Measurements from ENCODE around the gene ZSWIM4.
"Not testable (repeated sequence)": the region's sequence is repeated elsewhere in the genome, so short reads cannot be mapped to it uniquely, and the experiment has no call there.

Gene ZSWIM4

GRCh38 chr19:13781547-13781946 is 13.7 kb upstream of the ZSWIM4 start:
- TF ChIP-seq CTCF (conservative IDR thresholded peaks at IDR 0.05) = no peak
- no peak overlapping the region for H3K27ac ChIP-seq

- no peak for TF ChIP-seq CTCF (conservative IDR thresholded peaks at IDR 0.05)
- no peak overlapping the region for H3K27ac ChIP-seq
These were observed 12.7 kb upstream of the ZSWIM4 start for GRCh38 chr19:13782537-13782936.

DNA sequence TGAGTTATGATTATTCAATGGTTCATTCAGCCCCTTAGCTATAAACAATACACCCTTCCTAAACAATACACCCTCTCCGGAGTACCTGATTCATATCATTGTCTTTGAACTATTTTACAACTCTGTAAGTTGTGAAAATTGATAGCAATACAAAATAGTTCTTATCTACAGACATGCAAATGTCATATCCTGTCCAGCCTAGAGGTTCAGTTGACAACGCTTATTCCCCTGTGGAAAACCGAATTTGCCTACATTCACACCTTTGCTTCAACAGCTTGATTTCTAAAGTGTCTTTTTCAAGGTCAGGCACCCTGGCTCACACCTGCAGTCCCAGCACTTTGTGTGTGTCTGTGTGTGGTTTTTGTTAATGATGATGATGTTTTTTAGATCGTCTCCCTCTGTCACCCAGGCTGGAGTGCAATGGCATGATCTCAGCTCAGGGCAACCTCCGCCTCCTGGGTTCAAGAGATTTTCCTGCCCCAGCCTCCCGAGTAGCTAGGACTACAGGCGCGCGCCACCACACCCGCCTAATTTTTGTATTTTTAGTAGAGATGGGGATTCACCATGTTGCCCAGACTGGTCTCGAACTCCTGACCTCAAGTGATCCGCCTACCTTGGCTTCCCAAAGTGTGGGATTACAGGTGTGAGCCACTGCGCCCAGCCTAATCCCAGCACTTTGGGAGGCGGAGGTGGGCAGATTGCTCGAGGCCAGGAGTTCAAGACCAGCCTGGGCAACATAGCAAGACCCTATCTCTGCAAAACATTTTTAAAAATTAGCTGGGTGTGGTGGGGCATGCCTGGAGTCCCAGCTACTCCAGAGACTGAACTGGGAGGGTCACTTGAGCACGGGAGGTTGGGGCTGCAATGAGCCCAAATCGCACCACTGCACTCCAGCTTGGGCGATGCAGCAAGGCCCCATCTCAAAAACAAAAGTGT is 11.4 kb upstream of the ZSWIM4 start:
- TF ChIP-seq CTCF (conservative IDR thresholded peaks at IDR 0.05) = no peak
- H3K27ac ChIP-seq = no peak overlapping the region

DNA sequence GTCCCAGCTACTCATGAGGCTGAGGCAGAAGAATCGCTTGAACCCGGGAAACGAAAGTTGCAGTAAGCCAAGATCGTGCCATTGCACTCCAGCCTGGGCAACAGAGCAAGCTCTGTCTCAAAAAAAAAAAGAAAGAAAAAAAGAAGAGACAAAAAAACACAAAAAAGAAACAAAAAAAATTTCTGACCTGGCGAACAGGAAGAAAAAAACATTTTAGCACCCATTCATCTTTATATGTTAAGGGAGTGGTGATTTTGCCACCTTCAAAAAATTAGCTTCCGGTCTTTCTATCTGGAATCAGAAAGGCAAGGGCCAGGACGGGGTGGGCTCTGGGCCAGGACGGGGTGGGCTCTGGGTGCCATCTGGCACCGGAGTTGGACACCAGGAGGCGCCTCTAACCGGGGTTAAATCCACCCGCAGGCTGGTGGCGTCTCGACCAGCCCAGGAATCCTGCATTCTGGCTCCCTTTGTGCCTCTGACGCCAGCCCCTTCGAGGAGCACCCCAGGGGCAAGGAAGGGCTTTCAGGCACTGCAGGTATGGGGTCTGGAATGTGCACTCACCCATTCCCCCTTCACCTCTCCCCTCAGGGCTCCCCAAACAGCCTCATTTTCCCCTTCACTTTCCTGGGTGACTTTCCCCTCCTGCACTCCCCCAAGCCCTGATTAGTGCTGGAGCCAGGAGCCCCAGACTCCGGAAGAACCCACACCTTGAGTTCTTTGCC is 10.4 kb upstream of the ZSWIM4 start:
- H3K27ac ChIP-seq = no peak overlapping the region
- peak; percentile 79 for TF ChIP-seq CTCF (conservative IDR thresholded peaks at IDR 0.05)

- no peak overlapping the region for H3K27ac ChIP-seq
- TF ChIP-seq CTCF (conservative IDR thresholded peaks at IDR 0.05) = no peak
These were observed 6.3 kb upstream of the ZSWIM4 start for GRCh38 chr19:13788991-13789390.

DNA sequence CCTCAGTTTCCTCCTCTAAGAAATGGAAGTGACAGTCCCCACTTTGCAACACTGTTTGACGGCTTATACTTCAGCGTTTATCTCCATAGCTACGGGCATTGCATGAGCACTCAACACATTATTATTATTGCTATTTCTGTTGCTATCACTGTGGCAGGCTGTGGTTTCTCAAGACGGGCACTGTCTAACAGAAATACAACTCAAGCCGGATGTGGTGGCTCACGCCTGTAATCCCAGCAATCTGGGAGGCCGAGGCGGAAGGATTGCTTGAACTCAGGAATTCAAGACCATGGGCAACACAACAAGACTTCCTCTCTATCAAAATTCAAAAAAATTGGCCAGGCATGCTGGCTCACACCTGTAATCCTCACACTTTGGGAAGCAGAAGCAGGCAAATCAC is 4.9 kb upstream of the ZSWIM4 start:
- H3K27ac ChIP-seq = no peak overlapping the region
- no peak for TF ChIP-seq CTCF (conservative IDR thresholded peaks at IDR 0.05)

DNA sequence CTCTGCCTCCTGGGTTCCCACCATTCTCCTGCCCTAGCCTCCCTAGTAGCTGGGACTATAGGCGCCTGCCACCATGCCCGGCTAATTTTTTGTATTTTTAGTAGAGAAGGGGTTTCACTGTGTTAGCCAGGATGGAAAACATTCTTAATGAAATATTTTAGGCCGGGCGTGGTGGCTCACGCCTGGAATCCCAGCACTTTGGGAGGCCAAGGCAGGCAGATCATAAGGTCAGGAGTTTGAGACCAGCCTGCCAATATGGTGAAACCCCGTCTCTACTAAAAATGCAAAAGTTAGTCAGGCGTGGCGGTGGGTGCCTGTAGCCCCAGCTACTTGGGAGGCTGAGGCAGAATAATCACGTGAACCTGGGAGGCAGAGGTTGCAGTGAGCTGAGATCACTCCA is 1.9 kb upstream of the ZSWIM4 start:
- H3K27ac ChIP-seq = not testable (repeated sequence)

GRCh38 chr19:13794398-13794756 is 866 bp upstream of the ZSWIM4 start:
- peak overlapping the region; percentile 83; the same call in 1 of the 2 replicates for H3K27ac ChIP-seq

More at GRCh38 chr19:13794398-13794756, 866 bp upstream of the ZSWIM4 start:
- no peak for TF ChIP-seq CTCF (conservative IDR thresholded peaks at IDR 0.05)

Measured in VCaP (cell line).